PC-3 (cell line): Measurements from ENCODE around the gene LINGO3. TPM values are rescaled to one million over a fixed set of nuclear protein-coding genes. Genes with fewer than 3 reads are reported as not detected.

Experiments used
- ATAC-seq: fragments of 200-7000 bp; cut with Tn5 transposase; 2 replicates; pipeline ENCODE4 v1.9.1; 2020; ENCODE audit warnings: mild to moderate bottlenecking, moderate library complexity
- BruUV-seq: library from RNA; stranded (reverse); fragments of 400-500 nt; replicated peaks from 2 replicates; lab custom pipeline; 2021; lab: Mats Ljungman, UMichigan
- CTCF ChIA-PET: fragments of 300-600 bp; sonication (Branson Sonifier 250); formaldehyde crosslinking; loops from one replicate; lab custom pipeline; 2022; ENCODE audit warnings: antibody characterized with exemption; lab: Charles Lee
- POLR2A ChIA-PET: fragments of 300-600 bp; sonication (Branson Sonifier 250); formaldehyde crosslinking; loops from one replicate; lab custom pipeline; 2022; ENCODE audit warnings: antibody characterized with exemption; ENCODE audit not compliant: unreplicated experiment; lab: Charles Lee
- DNase-seq: peaks from one replicate; pipeline ENCODE4 v3.0.0-alpha.2; 2015
- H2AFZ ChIP-seq: fragments of 300-600 bp; sonication (generic); 2 replicates; pipeline ENCODE4 v1.6.0; 2016; ENCODE audit warnings: antibody characterized with exemption, low read length
- H3F3A ChIP-seq: fragments of 300-600 bp; sonication (generic); one replicate; pipeline ENCODE4 v1.6.0; 2017; ENCODE audit warnings: antibody characterized with exemption, low read length, control low read depth, mild to moderate bottlenecking; ENCODE audit not compliant: unreplicated experiment
- H3K27ac ChIP-seq: fragments of 300-600 bp; sonication (generic); 2 replicates; pipeline ENCODE4 v1.5.1; 2016; ENCODE audit warnings: mild to moderate bottlenecking, low read length
- H3K27me3 ChIP-seq: fragments of 300-600 bp; sonication (generic); 2 replicates; pipeline ENCODE4 v1.6.1; 2016; ENCODE audit warnings: low read length, mixed read lengths
- H3K36me3 ChIP-seq: fragments of 300-600 bp; sonication (generic); 2 replicates; pipeline ENCODE4 v1.6.1; 2016; ENCODE audit warnings: low read depth, mixed run types, low read length, mixed read lengths
- H3K4me1 ChIP-seq: fragments of 300-600 bp; sonication (generic); 2 replicates; pipeline ENCODE4 v1.5.1; 2016; ENCODE audit warnings: low read length; ENCODE audit not compliant: insufficient read depth
- H3K4me2 ChIP-seq: fragments of 300-600 bp; sonication (generic); 2 replicates; pipeline ENCODE4 v1.6.0; 2016; ENCODE audit warnings: low read length
- H3K4me3 ChIP-seq: fragments of 300-600 bp; sonication (generic); 2 replicates; pipeline ENCODE4 v1.5.1; 2016; ENCODE audit warnings: mild to moderate bottlenecking, low read length, mixed read lengths
- H3K79me2 ChIP-seq: fragments of 300-600 bp; sonication (generic); 2 replicates; pipeline ENCODE4 v1.6.1; 2017; ENCODE audit warnings: low read length, mixed read lengths
- H3K9ac ChIP-seq: fragments of 300-600 bp; sonication (generic); 2 replicates; pipeline ENCODE4 v1.6.0; 2016; ENCODE audit warnings: mild to moderate bottlenecking, low read length
- H3K9me2 ChIP-seq: fragments of 300-600 bp; sonication (generic); replicated peaks from 2 replicates; pipeline ENCODE4 v1.6.1; 2016; ENCODE audit warnings: mixed run types, low read length, mixed read lengths
- H3K9me3 ChIP-seq: fragments of 300-600 bp; sonication (generic); 2 replicates; pipeline ENCODE4 v1.6.1; 2016; ENCODE audit warnings: low read length, mixed read lengths
- H4K20me1 ChIP-seq: fragments of 300-600 bp; sonication (generic); 2 replicates; pipeline ENCODE4 v1.6.1; 2016; ENCODE audit warnings: low read length, mixed read lengths
- EZH2 ChIP-seq: fragments of 300-600 bp; sonication (generic); IDR thresholded peaks from one replicate; pipeline ENCODE4 v1.6.1; 2017; ENCODE audit warnings: antibody characterized with exemption, mild to moderate bottlenecking, low read length; ENCODE audit not compliant: unreplicated experiment
- EZH2phosphoT487 ChIP-seq: fragments of 300-600 bp; sonication (generic); IDR thresholded peaks from 2 replicates; pipeline ENCODE4 v1.6.1; 2018; ENCODE audit warnings: mild to moderate bottlenecking, antibody characterized with exemption, low read length, borderline replicate concordance
- intact Hi-C: fragments of 100-400 bp; cut with micrococcal nuclease; formaldehyde crosslinking; loops from 2 replicates; pipeline ENCODE4 v1.9.0; 2023
- total RNA-seq: library from RNA; depleted of rRNA; stranded (reverse); fragments of >200 nt; gene quantifications from 2 replicates; pipeline ENCODE4 v1.2.3, GENCODE V29; 2014
- TF ChIP-seq, protein P1 (sequence below): fragments of 300-600 bp; sonication (generic); conservative IDR thresholded peaks from 2 replicates; pipeline ENCODE4 v1.5.1; 2017; ENCODE audit warnings: antibody characterized with exemption, low read depth, mild to moderate bottlenecking, low read length

Gene LINGO3
- total RNA-seq, 1 experiment from 2014 or later: not detected

DNA sequence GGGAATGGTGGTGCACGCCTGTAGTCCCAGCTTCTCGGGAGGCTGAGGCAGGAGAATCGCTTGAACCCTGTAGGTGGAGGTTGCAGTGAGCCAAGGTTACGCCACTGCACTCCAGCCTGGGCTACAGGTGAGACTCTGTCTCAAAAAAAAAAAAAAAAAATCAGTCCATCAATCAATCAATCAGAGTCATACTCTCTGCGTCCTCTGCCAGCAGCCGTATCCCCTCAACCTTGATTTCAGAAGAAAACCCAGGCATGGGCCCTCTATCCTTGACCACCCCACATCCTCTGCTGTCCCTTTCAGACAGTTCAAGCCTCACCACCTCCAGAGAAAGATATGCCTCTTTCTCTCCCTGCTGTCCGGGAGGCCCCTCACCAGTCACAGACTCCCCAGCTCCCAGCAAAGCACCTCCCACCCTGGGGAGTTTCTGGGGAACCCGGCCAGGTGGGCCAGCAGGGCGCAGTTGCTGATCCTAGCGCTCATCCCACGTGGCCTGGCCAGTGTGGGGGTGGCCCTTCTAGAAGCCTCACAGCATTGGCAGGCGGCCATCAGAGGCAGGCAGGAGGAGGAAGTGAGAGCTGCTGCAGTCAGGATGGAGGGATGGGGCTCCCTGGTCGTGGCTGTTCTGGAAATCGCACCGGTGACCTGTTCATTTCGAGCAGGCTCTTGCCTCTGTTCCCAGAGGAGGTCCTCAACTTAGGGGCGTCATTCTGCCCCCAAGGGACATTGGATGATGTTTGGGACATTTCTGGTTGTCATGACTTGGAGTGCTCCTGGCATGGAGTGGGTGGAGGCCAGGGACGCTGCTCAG is 41.6 kb downstream of the LINGO3 start:
- POLR2A ChIA-PET: no interaction called here
- DNase-seq: peak; percentile 39

DNA sequence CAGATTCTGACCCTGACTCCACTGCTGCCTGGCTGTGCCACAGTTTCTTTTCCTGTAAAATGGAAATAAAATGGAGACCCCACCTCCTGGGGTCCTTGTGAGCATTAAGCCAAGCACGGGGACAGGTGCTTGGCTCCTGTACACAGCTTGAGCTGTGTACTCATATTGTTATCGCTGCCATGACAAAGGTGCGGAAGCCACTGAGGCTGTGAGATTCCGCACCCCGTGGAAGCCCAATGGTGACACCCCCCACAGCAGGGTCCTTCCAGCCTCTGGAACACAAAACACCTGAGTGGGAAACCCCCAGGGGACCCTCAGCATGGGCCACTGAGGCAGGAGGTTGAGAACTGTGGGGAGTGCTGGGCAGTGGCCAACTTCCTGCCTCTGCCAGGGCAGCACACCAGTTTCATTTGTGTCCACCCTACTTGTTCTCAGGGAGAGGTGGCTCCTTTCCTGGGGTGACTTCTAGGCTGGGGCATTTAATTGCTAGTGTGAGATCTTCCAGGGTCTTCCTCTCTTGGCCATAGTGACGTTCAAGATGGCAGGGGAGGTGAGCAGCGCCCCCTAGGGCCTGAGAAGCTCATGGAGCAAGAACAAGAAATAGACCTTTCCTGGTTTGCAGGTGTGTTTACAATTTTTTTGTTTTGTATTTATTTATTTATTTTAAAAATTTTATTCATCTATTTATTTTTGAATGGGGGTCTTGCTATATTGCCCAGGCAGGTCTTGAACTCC is 46.3 kb downstream of the LINGO3 start:
- no TSS peak for BruUV-seq
- ChIA-PET CTCF (interaction anchor here (0.7 kb wide), 1 partner anchor 70 kb away, joined by 3 read pairs; no protein-coding TSS in a partner anchor), POLR2A (no interaction called here)
- H4K20me1 ChIP-seq: no peaks in the 10 kb centered on the region
- H3K27ac ChIP-seq: no peak overlapping the region
- no peaks in the 10 kb centered on the region for H3K9me2 ChIP-seq
- peak; percentile 37 for DNase-seq
- TF ChIP-seq, protein P1, sequence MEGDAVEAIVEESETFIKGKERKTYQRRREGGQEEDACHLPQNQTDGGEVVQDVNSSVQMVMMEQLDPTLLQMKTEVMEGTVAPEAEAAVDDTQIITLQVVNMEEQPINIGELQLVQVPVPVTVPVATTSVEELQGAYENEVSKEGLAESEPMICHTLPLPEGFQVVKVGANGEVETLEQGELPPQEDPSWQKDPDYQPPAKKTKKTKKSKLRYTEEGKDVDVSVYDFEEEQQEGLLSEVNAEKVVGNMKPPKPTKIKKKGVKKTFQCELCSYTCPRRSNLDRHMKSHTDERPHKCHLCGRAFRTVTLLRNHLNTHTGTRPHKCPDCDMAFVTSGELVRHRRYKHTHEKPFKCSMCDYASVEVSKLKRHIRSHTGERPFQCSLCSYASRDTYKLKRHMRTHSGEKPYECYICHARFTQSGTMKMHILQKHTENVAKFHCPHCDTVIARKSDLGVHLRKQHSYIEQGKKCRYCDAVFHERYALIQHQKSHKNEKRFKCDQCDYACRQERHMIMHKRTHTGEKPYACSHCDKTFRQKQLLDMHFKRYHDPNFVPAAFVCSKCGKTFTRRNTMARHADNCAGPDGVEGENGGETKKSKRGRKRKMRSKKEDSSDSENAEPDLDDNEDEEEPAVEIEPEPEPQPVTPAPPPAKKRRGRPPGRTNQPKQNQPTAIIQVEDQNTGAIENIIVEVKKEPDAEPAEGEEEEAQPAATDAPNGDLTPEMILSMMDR: peak; percentile 56
- TF ChIP-seq EZH2: no peak
- no peak overlapping the region for H3K4me2 ChIP-seq
- H3K36me3 ChIP-seq: no peaks in the 10 kb centered on the region
- no peak overlapping the region for H2AFZ ChIP-seq
- H3K79me2 ChIP-seq: no peaks in the 10 kb centered on the region
- H3K9ac ChIP-seq: no peak overlapping the region
- peaks cover 4% of the 10 kb centered on the region; the same call in 1 of the 2 replicates for H3K4me1 ChIP-seq
- H3K4me3 ChIP-seq: no peak overlapping the region
- no peaks in the 10 kb centered on the region for H3K27me3 ChIP-seq
- ATAC-seq: no peak
- intact Hi-C loops: no loop called here
- H3F3A ChIP-seq: no peaks in the 10 kb centered on the region
- no peaks in the 10 kb centered on the region for H3K9me3 ChIP-seq

More for the DNA sequence above, 41.6 kb downstream of the LINGO3 start:
- Histone ChIP-seq H3K4me3 (no peak overlapping the region), H3K4me1 (peaks cover 4% of the 10 kb centered on the region), H4K20me1 (peaks cover 18% of the 10 kb centered on the region), H3K27ac (no peak overlapping the region), H3K9me3 (no peaks in the 10 kb centered on the region), H3K27me3 (no peaks in the 10 kb centered on the region), H3K36me3 (0 out of 2 replicates have a peak, but pooled peaks cover 2% of the 10 kb centered on the region), H3K4me2 (no peak overlapping the region), H3K9me2 (no peaks in the 10 kb centered on the region), H2AFZ (no peak overlapping the region), H3K79me2 (peaks cover 21% of the 10 kb centered on the region), H3K9ac (no peak overlapping the region), H3F3A (no peaks in the 10 kb centered on the region)
- BruUV-seq: no TSS peak
- CTCF ChIA-PET: no interaction called here
- intact Hi-C loops: no loop called here
- no peak for ATAC-seq
- TF ChIP-seq EZH2phosphoT487 (no peak), EZH2 (no peak)
- TF ChIP-seq, protein P1: no peak
